Measurements from ENCODE around the gene CHD3.

Gene CHD3

GRCh38 chr17:7887482-7888183 lies 956 bp upstream of the CHD3 start:
- Histone ChIP-seq H3K4me3 (ENCODE audit: low read depth, low read length) (peak overlapping the region; percentile 85), H3K36me3 (ENCODE audit: control insufficient read depth, insufficient read depth, low read length) (peaks cover 4% of the 10 kb centered on the region; the same call in 1 of the 2 replicates), H3K9me3 (ENCODE audit: control insufficient read depth, insufficient read depth, low read depth, low read length) (no peaks in the 10 kb centered on the region), H3K9ac (ENCODE audit: low read length) (peak overlapping the region; percentile 67), H3K4me1 (ENCODE audit: control insufficient read depth, insufficient read depth, low read length) (peaks cover 33% of the 10 kb centered on the region), H3K27ac (ENCODE audit: low read depth, low read length) (peak overlapping the region; percentile 50; the same call in 1 of the 2 replicates), H3K27me3 (ENCODE audit: control insufficient read depth, insufficient read depth, low read length) (peaks cover 12% of the 10 kb centered on the region; the same call in 1 of the 2 replicates)

GRCh38 chr17:7889166-7889955 lies 772 bp downstream of the CHD3 start:
- Histone ChIP-seq H3K27ac (ENCODE audit: low read depth, low read length) (no peak overlapping the region), H3K9me3 (ENCODE audit: control insufficient read depth, insufficient read depth, low read depth, low read length) (no peaks in the 10 kb centered on the region), H3K36me3 (ENCODE audit: control insufficient read depth, insufficient read depth, low read length) (peaks cover 10% of the 10 kb centered on the region), H3K9ac (ENCODE audit: low read length) (no peak overlapping the region), H3K4me1 (ENCODE audit: control insufficient read depth, insufficient read depth, low read length) (peaks cover 26% of the 10 kb centered on the region), H3K4me3 (ENCODE audit: low read depth, low read length) (peak overlapping the region; percentile 21; the same call in 1 of the 2 replicates), H3K27me3 (ENCODE audit: control insufficient read depth, insufficient read depth, low read length) (peaks cover 12% of the 10 kb centered on the region; the same call in 1 of the 2 replicates)

- no peaks in the 10 kb centered on the region for H3K9me3 ChIP-seq (ENCODE audit: control insufficient read depth, insufficient read depth, low read depth, low read length)
- no peak overlapping the region for H3K9ac ChIP-seq (ENCODE audit: low read length)
- H3K27ac ChIP-seq (ENCODE audit: low read depth, low read length) = no peak overlapping the region
- no peak overlapping the region for H3K4me3 ChIP-seq (ENCODE audit: low read depth, low read length)
- H3K36me3 ChIP-seq (ENCODE audit: control insufficient read depth, insufficient read depth, low read length) = peaks cover 36% of the 10 kb centered on the region
- peaks cover 12% of the 10 kb centered on the region for H3K4me1 ChIP-seq (ENCODE audit: control insufficient read depth, insufficient read depth, low read length)
- no peaks in the 10 kb centered on the region for H3K27me3 ChIP-seq (ENCODE audit: control insufficient read depth, insufficient read depth, low read length)
Observed at GRCh38 chr17:7893187-7893880, 4.7 kb downstream of the CHD3 start.

GRCh38 chr17:7894226-7894625 lies 5.6 kb downstream of the CHD3 start:
- Histone ChIP-seq H3K36me3 (ENCODE audit: control insufficient read depth, insufficient read depth, low read length) (peaks cover 44% of the 10 kb centered on the region), H3K4me1 (ENCODE audit: control insufficient read depth, insufficient read depth, low read length) (peaks cover 3% of the 10 kb centered on the region; the same call in 1 of the 2 replicates)

GRCh38 chr17:7894866-7895265 lies 6.3 kb downstream of the CHD3 start:
- Histone ChIP-seq H3K27ac (ENCODE audit: low read depth, low read length) (no peak overlapping the region), H3K27me3 (ENCODE audit: control insufficient read depth, insufficient read depth, low read length) (no peaks in the 10 kb centered on the region), H3K4me1 (ENCODE audit: control insufficient read depth, insufficient read depth, low read length) (no peaks in the 10 kb centered on the region), H3K9ac (ENCODE audit: low read length) (no peak overlapping the region), H3K36me3 (ENCODE audit: control insufficient read depth, insufficient read depth, low read length) (peaks cover 50% of the 10 kb centered on the region), H3K4me3 (ENCODE audit: low read depth, low read length) (no peak overlapping the region), H3K9me3 (ENCODE audit: control insufficient read depth, insufficient read depth, low read depth, low read length) (no peaks in the 10 kb centered on the region)

More at GRCh38 chr17:7894226-7894625, 5.6 kb downstream of the CHD3 start:
- Histone ChIP-seq H3K4me3 (ENCODE audit: low read depth, low read length) (no peak overlapping the region), H3K27me3 (ENCODE audit: control insufficient read depth, insufficient read depth, low read length) (no peaks in the 10 kb centered on the region), H3K27ac (ENCODE audit: low read depth, low read length) (no peak overlapping the region), H3K9ac (ENCODE audit: low read length) (no peak overlapping the region), H3K9me3 (ENCODE audit: control insufficient read depth, insufficient read depth, low read depth, low read length) (no peaks in the 10 kb centered on the region)

- Histone ChIP-seq H3K4me1 (ENCODE audit: control insufficient read depth, insufficient read depth, low read length) (no peaks in the 10 kb centered on the region), H3K27me3 (ENCODE audit: control insufficient read depth, insufficient read depth, low read length) (no peaks in the 10 kb centered on the region), H3K9ac (ENCODE audit: low read length) (no peak overlapping the region), H3K36me3 (ENCODE audit: control insufficient read depth, insufficient read depth, low read length) (peaks cover 62% of the 10 kb centered on the region), H3K9me3 (ENCODE audit: control insufficient read depth, insufficient read depth, low read depth, low read length) (no peaks in the 10 kb centered on the region), H3K4me3 (ENCODE audit: low read depth, low read length) (no peak overlapping the region), H3K27ac (ENCODE audit: low read depth, low read length) (no peak overlapping the region)
Observed at GRCh38 chr17:7897090-7897489, 8.5 kb downstream of the CHD3 start.

- H3K9me3 ChIP-seq (ENCODE audit: control insufficient read depth, insufficient read depth, low read depth, low read length) = no peaks in the 10 kb centered on the region
- H3K9ac ChIP-seq (ENCODE audit: low read length) = no peak overlapping the region
- H3K36me3 ChIP-seq (ENCODE audit: control insufficient read depth, insufficient read depth, low read length) = peaks cover 66% of the 10 kb centered on the region
- no peak overlapping the region for H3K4me3 ChIP-seq (ENCODE audit: low read depth, low read length)
- H3K4me1 ChIP-seq (ENCODE audit: control insufficient read depth, insufficient read depth, low read length) = peaks cover under 1% of the 10 kb centered on the region; the same call in 1 of the 2 replicates
- H3K27me3 ChIP-seq (ENCODE audit: control insufficient read depth, insufficient read depth, low read length) = no peaks in the 10 kb centered on the region
- no peak overlapping the region for H3K27ac ChIP-seq (ENCODE audit: low read depth, low read length)
Observed at GRCh38 chr17:7897773-7898172, 9.2 kb downstream of the CHD3 start.

- H3K4me3 ChIP-seq (ENCODE audit: low read depth, low read length) = no peak overlapping the region
- no peaks in the 10 kb centered on the region for H3K9me3 ChIP-seq (ENCODE audit: control insufficient read depth, insufficient read depth, low read depth, low read length)
- peaks cover 66% of the 10 kb centered on the region for H3K36me3 ChIP-seq (ENCODE audit: control insufficient read depth, insufficient read depth, low read length)
- no peak overlapping the region for H3K27ac ChIP-seq (ENCODE audit: low read depth, low read length)
- no peak overlapping the region for H3K9ac ChIP-seq (ENCODE audit: low read length)
- H3K27me3 ChIP-seq (ENCODE audit: control insufficient read depth, insufficient read depth, low read length) = no peaks in the 10 kb centered on the region
- peaks cover 14% of the 10 kb centered on the region; the same call in 1 of the 2 replicates for H3K4me1 ChIP-seq (ENCODE audit: control insufficient read depth, insufficient read depth, low read length)
Observed at GRCh38 chr17:7903154-7904103, 14.8 kb downstream of the CHD3 start.

- Histone ChIP-seq H3K9me3 (ENCODE audit: control insufficient read depth, insufficient read depth, low read depth, low read length) (no peaks in the 10 kb centered on the region), H3K36me3 (ENCODE audit: control insufficient read depth, insufficient read depth, low read length) (peaks cover 35% of the 10 kb centered on the region), H3K4me1 (ENCODE audit: control insufficient read depth, insufficient read depth, low read length) (peaks cover under 1% of the 10 kb centered on the region; the same call in 1 of the 2 replicates), H3K4me3 (ENCODE audit: low read depth, low read length) (no peak overlapping the region), H3K9ac (ENCODE audit: low read length) (no peak overlapping the region), H3K27ac (ENCODE audit: low read depth, low read length) (no peak overlapping the region), H3K27me3 (ENCODE audit: control insufficient read depth, insufficient read depth, low read length) (no peaks in the 10 kb centered on the region)
Observed at GRCh38 chr17:7909089-7909488, 20.5 kb downstream of the CHD3 start.

- Histone ChIP-seq H3K36me3 (ENCODE audit: control insufficient read depth, insufficient read depth, low read length) (peaks cover 23% of the 10 kb centered on the region), H3K4me1 (ENCODE audit: control insufficient read depth, insufficient read depth, low read length) (peaks cover 3% of the 10 kb centered on the region), H3K27me3 (ENCODE audit: control insufficient read depth, insufficient read depth, low read length) (peaks cover 9% of the 10 kb centered on the region), H3K4me3 (ENCODE audit: low read depth, low read length) (no peak overlapping the region), H3K27ac (ENCODE audit: low read depth, low read length) (no peak overlapping the region), H3K9ac (ENCODE audit: low read length) (no peak overlapping the region), H3K9me3 (ENCODE audit: control insufficient read depth, insufficient read depth, low read depth, low read length) (no peaks in the 10 kb centered on the region)
Observed at GRCh38 chr17:7910281-7910680, 21.7 kb downstream of the CHD3 start.

Data from HUES6 (cell line).